ENCODE measurements around the gene YBEY.

DNA sequence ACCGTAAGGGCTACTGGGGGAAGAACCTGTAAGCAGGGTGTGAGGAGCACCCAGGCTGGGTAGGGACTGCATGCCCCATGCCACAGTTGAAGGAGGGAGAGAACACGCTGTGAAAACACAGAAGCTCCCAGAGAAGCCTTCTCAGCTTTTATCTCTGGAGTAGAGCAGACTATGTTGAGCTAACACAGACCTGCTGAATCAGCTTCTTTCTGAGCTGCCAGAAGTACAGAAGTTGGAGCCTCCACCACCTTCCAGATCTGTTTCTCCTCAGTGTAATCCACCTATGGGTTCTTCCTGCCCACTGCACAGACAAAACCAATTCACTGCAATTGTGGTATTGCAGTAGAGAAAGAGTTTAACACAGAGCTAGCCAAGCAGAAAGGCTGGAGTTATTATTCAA, 5.4 kb downstream of the YBEY start:
- TF ChIP-seq, protein P1, sequence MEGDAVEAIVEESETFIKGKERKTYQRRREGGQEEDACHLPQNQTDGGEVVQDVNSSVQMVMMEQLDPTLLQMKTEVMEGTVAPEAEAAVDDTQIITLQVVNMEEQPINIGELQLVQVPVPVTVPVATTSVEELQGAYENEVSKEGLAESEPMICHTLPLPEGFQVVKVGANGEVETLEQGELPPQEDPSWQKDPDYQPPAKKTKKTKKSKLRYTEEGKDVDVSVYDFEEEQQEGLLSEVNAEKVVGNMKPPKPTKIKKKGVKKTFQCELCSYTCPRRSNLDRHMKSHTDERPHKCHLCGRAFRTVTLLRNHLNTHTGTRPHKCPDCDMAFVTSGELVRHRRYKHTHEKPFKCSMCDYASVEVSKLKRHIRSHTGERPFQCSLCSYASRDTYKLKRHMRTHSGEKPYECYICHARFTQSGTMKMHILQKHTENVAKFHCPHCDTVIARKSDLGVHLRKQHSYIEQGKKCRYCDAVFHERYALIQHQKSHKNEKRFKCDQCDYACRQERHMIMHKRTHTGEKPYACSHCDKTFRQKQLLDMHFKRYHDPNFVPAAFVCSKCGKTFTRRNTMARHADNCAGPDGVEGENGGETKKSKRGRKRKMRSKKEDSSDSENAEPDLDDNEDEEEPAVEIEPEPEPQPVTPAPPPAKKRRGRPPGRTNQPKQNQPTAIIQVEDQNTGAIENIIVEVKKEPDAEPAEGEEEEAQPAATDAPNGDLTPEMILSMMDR (IDR thresholded peaks at IDR 0.05; ENCODE audit: poor library complexity, severe bottlenecking) = no peak
- no peak for TF ChIP-seq TAF1 (IDR thresholded peaks at IDR 0.05; ENCODE audit: low read depth)
- TF ChIP-seq RAD21 (conservative IDR thresholded peaks at IDR 0.05) = no peak
- TF ChIP-seq EZH2 (IDR thresholded peaks at IDR 0.05; ENCODE audit: borderline replicate concordance, insufficient read depth, low read length, poor library complexity, severe bottlenecking) = no peak
- no peak for TF ChIP-seq POLR2AphosphoS5 (IDR thresholded peaks at IDR 0.05)
- TF ChIP-seq, protein P2, sequence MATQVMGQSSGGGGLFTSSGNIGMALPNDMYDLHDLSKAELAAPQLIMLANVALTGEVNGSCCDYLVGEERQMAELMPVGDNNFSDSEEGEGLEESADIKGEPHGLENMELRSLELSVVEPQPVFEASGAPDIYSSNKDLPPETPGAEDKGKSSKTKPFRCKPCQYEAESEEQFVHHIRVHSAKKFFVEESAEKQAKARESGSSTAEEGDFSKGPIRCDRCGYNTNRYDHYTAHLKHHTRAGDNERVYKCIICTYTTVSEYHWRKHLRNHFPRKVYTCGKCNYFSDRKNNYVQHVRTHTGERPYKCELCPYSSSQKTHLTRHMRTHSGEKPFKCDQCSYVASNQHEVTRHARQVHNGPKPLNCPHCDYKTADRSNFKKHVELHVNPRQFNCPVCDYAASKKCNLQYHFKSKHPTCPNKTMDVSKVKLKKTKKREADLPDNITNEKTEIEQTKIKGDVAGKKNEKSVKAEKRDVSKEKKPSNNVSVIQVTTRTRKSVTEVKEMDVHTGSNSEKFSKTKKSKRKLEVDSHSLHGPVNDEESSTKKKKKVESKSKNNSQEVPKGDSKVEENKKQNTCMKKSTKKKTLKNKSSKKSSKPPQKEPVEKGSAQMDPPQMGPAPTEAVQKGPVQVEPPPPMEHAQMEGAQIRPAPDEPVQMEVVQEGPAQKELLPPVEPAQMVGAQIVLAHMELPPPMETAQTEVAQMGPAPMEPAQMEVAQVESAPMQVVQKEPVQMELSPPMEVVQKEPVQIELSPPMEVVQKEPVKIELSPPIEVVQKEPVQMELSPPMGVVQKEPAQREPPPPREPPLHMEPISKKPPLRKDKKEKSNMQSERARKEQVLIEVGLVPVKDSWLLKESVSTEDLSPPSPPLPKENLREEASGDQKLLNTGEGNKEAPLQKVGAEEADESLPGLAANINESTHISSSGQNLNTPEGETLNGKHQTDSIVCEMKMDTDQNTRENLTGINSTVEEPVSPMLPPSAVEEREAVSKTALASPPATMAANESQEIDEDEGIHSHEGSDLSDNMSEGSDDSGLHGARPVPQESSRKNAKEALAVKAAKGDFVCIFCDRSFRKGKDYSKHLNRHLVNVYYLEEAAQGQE (IDR thresholded peaks at IDR 0.05; ENCODE audit: borderline replicate concordance) = no peak
- TF ChIP-seq EP300 (conservative IDR thresholded peaks at IDR 0.05; ENCODE audit: poor library complexity, severe bottlenecking) = no peak
- TF ChIP-seq SMC3 (conservative IDR thresholded peaks at IDR 0.05; ENCODE audit: poor library complexity) = no peak

Measured in neural cell (in vitro differentiated cells).